Heart left ventricle (tissue), 13 donors: ENCODE measurements around the gene ARHGEF12.

Source experiments
- CTCF ChIP-seq, 12 donors: fragments of 200-600 bp; sonication (generic) in 4 of 12; IDR thresholded peaks; one replicate each; pipeline versions ENCODE4 v1.5.0 to v1.8.0; 2018 to 2022; ENCODE audit warnings: antibody characterized with exemption in 12 of 12, mild to moderate bottlenecking in 5 of 12
- POLR2A ChIP-seq, 2 donors: fragments of 450-650 bp; IDR thresholded peaks; one replicate each; pipeline ENCODE4 v1.6.1; 2017; ENCODE audit warnings: antibody characterized with exemption in 2 of 2, mild to moderate bottlenecking in 2 of 2, moderate library complexity in 2 of 2
- donor health status: ischemic (EF 13 %, LVEDD 7.1; RV severe dilation, severe dysfunction).
- donor health status: DM: no; HTN: yes; CAD: no.
- donor health status: DM: no; HTN: no; CAD: no.
- donor health status: ischemic (EF 25% LVEDD 6.9; RV normal size, moderate dysfunction).
- donor health status: ischemic (EF 25% LVEDD 5.7; RV mildly dilated, moderate dysfunction).
- donor health status: ischemic (EF 35%, LVEDD 5.7; RV mildly dilated, moderate dysfunction).
- donor health status: nonischemic (EF 11% LVEDD 7.7; RV severe dilation, severe dysfunction).
- donor health status: DM: yes; HTN: yes; CAD: no.
- donor health status: PGD.
- donor health status: ischemic (EF 29% LVEDD 5.4; RV normal size, mild dysfunction).
- donor health status: nonischemic (EF 23%, LVEDD 6.1; RV moderate dilation, normal function).

DNA sequence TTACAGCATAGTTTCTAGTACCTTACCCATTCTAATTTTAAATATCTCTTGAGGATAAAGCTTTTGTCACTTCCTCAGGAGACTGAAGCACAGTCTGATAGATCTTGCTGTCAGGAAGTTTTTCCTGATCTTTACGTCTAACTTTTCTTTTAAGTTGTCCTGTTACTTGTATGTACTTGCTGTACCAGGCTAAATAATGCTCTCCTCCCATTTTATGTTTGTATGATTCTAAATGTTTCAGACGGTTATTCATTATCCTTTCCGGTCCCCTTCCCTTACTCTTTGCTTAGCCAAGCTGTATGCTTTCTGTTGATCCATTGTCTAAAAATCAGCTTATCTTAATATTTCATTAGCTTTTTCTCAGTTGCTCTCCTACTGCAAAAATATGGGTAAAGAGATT is 6.0 kb downstream of the ARHGEF12 start:
- TF ChIP-seq CTCF (IDR thresholded peaks at IDR 0.05) (no peak), POLR2A (IDR thresholded peaks at IDR 0.05) (no peak)
